HepG2 (cell line): ENCODE measurements around the gene ZNF740. TPM values are rescaled to one million over a fixed set of nuclear protein-coding genes. Genes with fewer than 3 reads are reported as not detected.
A peak's percentile ranks its signal among the peaks of the same experiment; 100 is the strongest.

Source experiments
- AGO1 ChIP-seq: fragments of 200-400 bp; formaldehyde crosslinking; IDR thresholded peaks from 2 replicates; pipeline ENCODE4 v1.6.1; 2017; ENCODE audit warnings: mild to moderate bottlenecking, low read depth, low read length, moderate library complexity; ENCODE audit not compliant: poor library complexity, severe bottlenecking
- ATF1 ChIP-seq: IDR thresholded peaks from 2 replicates; pipeline ENCODE4 v1.6.1; 2016; ENCODE audit warnings: mild to moderate bottlenecking, control low read depth
- ERF ChIP-seq: IDR thresholded peaks from 2 replicates; pipeline ENCODE4 v1.6.1; 2018; ENCODE audit warnings: missing biosample characterization, missing genetic modification reagents
- GLI4 ChIP-seq: sonication (generic); formaldehyde crosslinking; IDR thresholded peaks from 2 replicates; pipeline ENCODE4 v1.5.1; 2020; ENCODE audit warnings: missing genetic modification reagents, mild to moderate bottlenecking, moderate library complexity, borderline replicate concordance
- MYC ChIP-seq: sonication (generic); formaldehyde crosslinking; IDR thresholded peaks from 2 replicates; pipeline ENCODE4 v1.9.0; 2021; ENCODE audit warnings: missing genetic modification reagents, borderline replicate concordance
- ONECUT2 ChIP-seq: sonication (generic); formaldehyde crosslinking; IDR thresholded peaks from 2 replicates; pipeline ENCODE4 v1.4.0; 2020; ENCODE audit warnings: missing genetic modification reagents
- SATB2 ChIP-seq: sonication (generic); formaldehyde crosslinking; IDR thresholded peaks from 2 replicates; pipeline ENCODE4 v1.5.0; 2020; ENCODE audit warnings: missing genetic modification reagents
- TCF7 ChIP-seq: sonication (generic); IDR thresholded peaks from 2 replicates; pipeline ENCODE4 v1.6.1; 2016; ENCODE audit warnings: antibody characterized with exemption, low read depth
- ZBTB3 ChIP-seq: sonication (generic); formaldehyde crosslinking; IDR thresholded peaks from 2 replicates; pipeline ENCODE4 v1.4.0; 2020; ENCODE audit warnings: low read depth, mild to moderate bottlenecking, moderate library complexity, missing genetic modification reagents, borderline replicate concordance
- ZNF225 ChIP-seq: sonication (generic); formaldehyde crosslinking; IDR thresholded peaks from 2 replicates; pipeline ENCODE4 v1.4.0; 2020; ENCODE audit warnings: mild to moderate bottlenecking, missing genetic modification reagents
- ZNF687 ChIP-seq: sonication (generic); formaldehyde crosslinking; IDR thresholded peaks from 2 replicates; pipeline ENCODE4 v1.5.1; 2020; ENCODE audit warnings: mild to moderate bottlenecking, missing genetic modification reagents, moderate library complexity
- ZNF709 ChIP-seq: sonication (generic); formaldehyde crosslinking; IDR thresholded peaks from 2 replicates; pipeline ENCODE4 v1.5.0; 2020; ENCODE audit warnings: mild to moderate bottlenecking, missing genetic modification reagents
- ZNF891 ChIP-seq: sonication (generic); formaldehyde crosslinking; IDR thresholded peaks from 2 replicates; pipeline ENCODE4 v1.5.0; 2020; ENCODE audit warnings: mild to moderate bottlenecking, missing genetic modification reagents
- ZSCAN25 ChIP-seq: sonication (generic); formaldehyde crosslinking; IDR thresholded peaks from 2 replicates; pipeline ENCODE4 v1.8.0; 2022; ENCODE audit warnings: mild to moderate bottlenecking, missing genetic modification reagents
- polyA plus RNA-seq, 8 experiments: library from polyadenylated mRNA; depleted of rRNA in 3 of 8; stranded (reverse) in 7 of 8; unstranded in 1 of 8; fragments of >200 nt; fragmentation: Illumina TruSeq in 4 of 8; extraction: Trizol in 4 of 8; gene quantifications; 2 replicates each; pipeline versions ENCODE4 v1.2.1 to v1.2.3, GENCODE V29; 2011 to 2016; ENCODE audit warnings: low read depth in 4 of 8, missing spikeins in 1 of 8, mixed read lengths in 1 of 8; ENCODE audit not compliant: insufficient read depth in 1 of 8
- total RNA-seq, 5 experiments: library from RNA; depleted of rRNA; stranded (reverse); fragments of >200 nt; fragmentation: Illumina TruSeq; extraction: Trizol; gene quantifications; 2 replicates each; pipeline ENCODE4 v1.2.3, GENCODE V29; 2016; ENCODE audit warnings: low read depth in 1 of 5
- TF ChIP-seq, protein P1 (sequence below): sonication (generic); formaldehyde crosslinking; IDR thresholded peaks from 2 replicates; pipeline ENCODE4 v1.5.0; 2020; ENCODE audit warnings: mild to moderate bottlenecking, missing genetic modification reagents, borderline replicate concordance

Gene ZNF740
- total and polyA plus RNA-seq, 2 of the 13 experiments (the other 11 are each of a cell fraction or from before 2014, with no cell fraction given) = 16.9 to 19.0 TPM

- TF ChIP-seq, protein P1, sequence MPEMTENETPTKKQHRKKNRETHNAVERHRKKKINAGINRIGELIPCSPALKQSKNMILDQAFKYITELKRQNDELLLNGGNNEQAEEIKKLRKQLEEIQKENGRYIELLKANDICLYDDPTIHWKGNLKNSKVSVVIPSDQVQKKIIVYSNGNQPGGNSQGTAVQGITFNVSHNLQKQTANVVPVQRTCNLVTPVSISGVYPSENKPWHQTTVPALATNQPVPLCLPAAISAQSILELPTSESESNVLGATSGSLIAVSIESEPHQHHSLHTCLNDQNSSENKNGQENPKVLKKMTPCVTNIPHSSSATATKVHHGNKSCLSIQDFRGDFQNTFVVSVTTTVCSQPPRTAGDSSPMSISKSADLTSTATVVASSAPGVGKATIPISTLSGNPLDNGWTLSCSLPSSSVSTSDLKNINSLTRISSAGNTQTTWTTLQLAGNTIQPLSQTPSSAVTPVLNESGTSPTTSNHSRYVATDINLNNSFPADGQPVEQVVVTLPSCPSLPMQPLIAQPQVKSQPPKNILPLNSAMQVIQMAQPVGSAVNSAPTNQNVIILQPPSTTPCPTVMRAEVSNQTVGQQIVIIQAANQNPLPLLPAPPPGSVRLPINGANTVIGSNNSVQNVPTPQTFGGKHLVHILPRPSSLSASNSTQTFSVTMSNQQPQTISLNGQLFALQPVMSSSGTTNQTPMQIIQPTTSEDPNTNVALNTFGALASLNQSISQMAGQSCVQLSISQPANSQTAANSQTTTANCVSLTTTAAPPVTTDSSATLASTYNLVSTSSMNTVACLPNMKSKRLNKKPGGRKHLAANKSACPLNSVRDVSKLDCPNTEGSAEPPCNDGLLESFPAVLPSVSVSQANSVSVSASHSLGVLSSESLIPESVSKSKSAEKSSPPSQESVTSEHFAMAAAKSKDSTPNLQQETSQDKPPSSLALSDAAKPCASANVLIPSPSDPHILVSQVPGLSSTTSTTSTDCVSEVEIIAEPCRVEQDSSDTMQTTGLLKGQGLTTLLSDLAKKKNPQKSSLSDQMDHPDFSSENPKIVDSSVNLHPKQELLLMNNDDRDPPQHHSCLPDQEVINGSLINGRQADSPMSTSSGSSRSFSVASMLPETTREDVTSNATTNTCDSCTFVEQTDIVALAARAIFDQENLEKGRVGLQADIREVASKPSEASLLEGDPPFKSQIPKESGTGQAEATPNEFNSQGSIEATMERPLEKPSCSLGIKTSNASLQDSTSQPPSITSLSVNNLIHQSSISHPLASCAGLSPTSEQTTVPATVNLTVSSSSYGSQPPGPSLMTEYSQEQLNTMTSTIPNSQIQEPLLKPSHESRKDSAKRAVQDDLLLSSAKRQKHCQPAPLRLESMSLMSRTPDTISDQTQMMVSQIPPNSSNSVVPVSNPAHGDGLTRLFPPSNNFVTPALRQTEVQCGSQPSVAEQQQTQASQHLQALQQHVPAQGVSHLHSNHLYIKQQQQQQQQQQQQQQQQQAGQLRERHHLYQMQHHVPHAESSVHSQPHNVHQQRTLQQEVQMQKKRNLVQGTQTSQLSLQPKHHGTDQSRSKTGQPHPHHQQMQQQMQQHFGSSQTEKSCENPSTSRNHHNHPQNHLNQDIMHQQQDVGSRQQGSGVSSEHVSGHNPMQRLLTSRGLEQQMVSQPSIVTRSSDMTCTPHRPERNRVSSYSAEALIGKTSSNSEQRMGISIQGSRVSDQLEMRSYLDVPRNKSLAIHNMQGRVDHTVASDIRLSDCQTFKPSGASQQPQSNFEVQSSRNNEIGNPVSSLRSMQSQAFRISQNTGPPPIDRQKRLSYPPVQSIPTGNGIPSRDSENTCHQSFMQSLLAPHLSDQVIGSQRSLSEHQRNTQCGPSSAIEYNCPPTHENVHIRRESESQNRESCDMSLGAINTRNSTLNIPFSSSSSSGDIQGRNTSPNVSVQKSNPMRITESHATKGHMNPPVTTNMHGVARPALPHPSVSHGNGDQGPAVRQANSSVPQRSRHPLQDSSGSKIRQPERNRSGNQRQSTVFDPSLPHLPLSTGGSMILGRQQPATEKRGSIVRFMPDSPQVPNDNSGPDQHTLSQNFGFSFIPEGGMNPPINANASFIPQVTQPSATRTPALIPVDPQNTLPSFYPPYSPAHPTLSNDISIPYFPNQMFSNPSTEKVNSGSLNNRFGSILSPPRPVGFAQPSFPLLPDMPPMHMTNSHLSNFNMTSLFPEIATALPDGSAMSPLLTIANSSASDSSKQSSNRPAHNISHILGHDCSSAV (CRISPR knock-in tag) = no peak
- TF ChIP-seq ZNF687 (peak; percentile 79), SATB2 (no peak), TCF7 (no peak), ZNF225 (CRISPR knock-in tag) (0 out of 2 replicates have a peak, but pooled peaks have one; percentile 29), ATF1 (CRISPR knock-in tag) (0 out of 2 replicates have a peak, but pooled peaks have one; percentile 21), ZSCAN25 (CRISPR knock-in tag) (peak; percentile 70; the same call in 1 of the 2 replicates), ONECUT2 (CRISPR knock-in tag) (no peak), ZBTB3 (CRISPR knock-in tag) (no peak), ERF (CRISPR knock-in tag) (no peak; the same call in 1 of the 2 replicates), AGO1 (peak; percentile 9), ZNF709 (CRISPR knock-in tag) (peak; percentile 46; the same call in 1 of the 2 replicates), ZNF891 (CRISPR knock-in tag) (no peak), MYC (CRISPR knock-in tag) (peak; percentile 11; the same call in 1 of the 2 replicates), GLI4 (CRISPR knock-in tag) (no peak)
These were observed 40.9 kb downstream of the ZNF740 start (continued) for GRCh38 chr12:53221203-53222080.
